ENCODE results near the gene RFXAP.

RFXAP gene

DNA sequence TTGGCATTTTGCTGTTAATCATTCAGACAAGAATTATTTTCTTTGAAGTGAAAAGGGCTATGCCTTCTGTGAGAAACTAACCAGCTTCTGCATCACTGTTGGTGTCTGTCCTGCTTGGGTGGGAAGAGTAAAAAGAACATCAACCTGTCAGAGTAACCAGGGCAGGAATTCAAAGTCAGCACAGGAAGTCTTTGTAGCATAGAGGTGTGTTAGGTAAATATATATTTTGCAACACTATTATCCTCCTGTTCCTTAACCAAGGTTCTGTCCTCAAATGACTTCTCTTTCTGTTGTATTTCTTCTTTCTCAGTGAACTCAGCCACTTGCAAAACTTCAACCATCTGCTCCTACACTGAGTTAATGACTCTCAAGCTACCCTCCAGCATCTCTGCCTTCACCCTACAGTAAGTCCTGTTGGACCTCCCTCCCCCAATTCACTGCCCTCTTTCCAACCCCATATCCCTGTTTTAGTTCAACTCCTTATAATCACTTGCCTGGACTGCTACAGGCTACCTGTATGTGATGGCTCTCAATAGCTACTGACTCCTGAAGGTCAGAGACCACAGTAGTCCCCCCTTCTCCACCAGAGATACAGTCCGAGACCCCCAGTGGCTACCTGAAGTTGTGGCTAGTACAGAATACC is 51.1 kb downstream of the RFXAP start:
- no peak for DNase-seq (ENCODE audit: low read depth)

DNA sequence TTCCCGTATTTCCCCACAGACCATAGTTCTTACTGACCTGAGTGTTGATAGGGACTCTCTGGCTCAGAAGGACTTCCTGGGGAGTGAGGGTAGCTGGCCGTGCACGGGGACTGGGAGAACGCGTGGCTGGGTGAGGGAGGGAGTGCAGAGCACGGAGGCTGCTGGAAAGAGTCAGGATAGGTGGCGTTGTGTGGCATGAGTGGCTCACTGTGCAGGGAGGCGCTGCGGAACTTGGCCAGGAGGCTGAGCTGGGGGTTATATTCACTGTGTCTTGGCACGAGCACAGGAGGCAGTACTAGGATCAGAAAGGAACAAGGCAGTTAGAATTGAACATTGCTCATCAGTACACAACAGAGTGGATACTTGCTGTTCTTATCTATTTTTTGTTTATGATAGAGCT is 53.6 kb downstream of the RFXAP start:
- DNase-seq (ENCODE audit: low read depth) = no peak

GRCh38 chr13:36875431-36875830 is 56.4 kb downstream of the RFXAP start:
- DNase-seq (ENCODE audit: low read depth) = no peak

DNA sequence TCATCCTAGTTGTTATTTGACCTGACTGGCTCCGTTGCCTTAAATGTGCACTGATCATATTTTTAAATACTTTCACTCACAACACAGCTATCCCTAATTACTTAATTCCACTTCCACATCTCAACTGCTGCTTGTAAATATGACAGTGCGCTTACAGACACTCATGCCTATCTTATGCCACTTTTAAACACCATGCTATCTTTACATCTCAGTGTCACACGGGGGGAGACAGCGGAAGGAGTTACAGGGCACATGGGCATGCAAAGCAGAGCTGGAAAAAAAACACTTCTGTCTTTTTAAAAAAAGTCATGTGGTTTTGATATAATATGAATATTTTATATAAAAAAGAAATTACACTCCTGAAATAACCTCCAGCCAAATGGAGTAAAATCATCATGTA is 56.9 kb downstream of the RFXAP start:
- DNase-seq (ENCODE audit: low read depth) = no peak
